Heart right ventricle (tissue), 16 donors: Measurements from ENCODE around the gene LTBP1. TPM values are rescaled to one million over a fixed set of nuclear protein-coding genes. Genes with fewer than 3 reads are reported as not detected.

Experiments used
- ATAC-seq, 8 donors: fragments of 200-7000 bp; cut with Tn5 transposase; one replicate each; pipeline ENCODE4 v1.9.1; 2020; ENCODE audit warnings: mild to moderate bottlenecking in 8 of 8, moderate library complexity in 8 of 8, moderate number of reproducible peaks in 1 of 8
- DNase-seq, 2 donors: peaks; one replicate each; pipeline ENCODE4 v3.0.0-alpha.2; 2020
- H3K27ac ChIP-seq, 10 donors: fragments of 200-600 bp; sonication (generic) in 2 of 10; one replicate each; pipeline versions ENCODE4 v1.5.0 to v1.8.0; 2020 to 2022; ENCODE audit warnings: mild to moderate bottlenecking in 3 of 10
- H3K27me3 ChIP-seq, 7 donors: fragments of 200-600 bp; one replicate each; pipeline ENCODE4 v1.8.0; 2021 to 2022; ENCODE audit warnings: mild to moderate bottlenecking in 2 of 7
- H3K36me3 ChIP-seq, 9 donors: fragments of 200-600 bp; sonication (generic) in 1 of 9; one replicate each; pipeline versions ENCODE4 v1.5.0 to v1.8.0; 2020 to 2022; ENCODE audit warnings: mild to moderate bottlenecking in 2 of 9
- H3K4me1 ChIP-seq, 9 donors: fragments of 200-600 bp; sonication (generic) in 1 of 9; one replicate each; pipeline versions ENCODE4 v1.5.0 to v1.8.0; 2020 to 2022; ENCODE audit warnings: mild to moderate bottlenecking in 4 of 9
- H3K4me3 ChIP-seq, 10 donors: fragments of 200-600 bp; sonication (generic) in 2 of 10; one replicate each; pipeline versions ENCODE4 v1.5.0 to v1.8.0; 2020 to 2022; ENCODE audit warnings: mild to moderate bottlenecking in 7 of 10, moderate library complexity in 2 of 10
- H3K9me3 ChIP-seq, 11 donors: fragments of 200-600 bp in 10 of 11; sonication (generic) in 2 of 11; one replicate each; pipeline versions ENCODE4 v1.5.0 to v1.8.0; 2013 to 2022; ENCODE audit warnings: mild to moderate bottlenecking in 2 of 11, control low read depth in 1 of 11, moderate library complexity in 1 of 11
- CTCF ChIP-seq, 9 donors: fragments of 200-600 bp; sonication (generic) in 2 of 9; IDR thresholded peaks; one replicate each; pipeline versions ENCODE4 v1.5.0 to v1.8.0; 2021 to 2022; ENCODE audit warnings: antibody characterized with exemption in 9 of 9, mild to moderate bottlenecking in 5 of 9, moderate library complexity in 1 of 9
- WGBS, 2 donors: extraction: QIAGEN DNeasy Blood & Tissue Kit; methylation state at CpG; one replicate each; pipeline ENCODE4 v1.1.7; 2013; ENCODE audit warnings: inconsistent platforms in 1 of 2; 5-methylcytosine and 5-hydroxymethylcytosine counted together
- intact Hi-C, 10 donors: fragments of 100-400 bp; cut with DNase I; formaldehyde crosslinking; loops; one replicate each; pipeline versions ENCODE4 v1.11.1 to v1.14.2; 2022
- polyA plus RNA-seq, 2 donors: library from polyadenylated mRNA; stranded (reverse); fragments of 200-250 nt; gene quantifications; one replicate each; pipeline ENCODE4 v1.2.3, GENCODE V29; 2013
- total RNA-seq, 10 donors: library from RNA; stranded (reverse); fragmentation: NEBNext Ultra II Directional in 3 of 10; extraction: Animal tissue kit (Norgen Biotek cat#: 25700) in 3 of 10; gene quantifications; one replicate each; pipeline versions ENCODE4 v1.2.1 to v1.2.4, GENCODE V29; 2021 to 2023
- donor health status: Arrhythmogenic right ventricular cardiomyopathy.
- donor health status: ischemic (EF 13 %, LVEDD 7.1; RV severe dilation, severe dysfunction).
- donor health status: healthy with polysubstance abuse.
- donor health status: DM: no; HTN: yes; CAD: no.
- donor health status: DM: no; HTN: no; CAD: no.
- donor health status: ischemic (EF 25% LVEDD 6.9; RV normal size, moderate dysfunction).
- donor health status: ischemic (EF 25% LVEDD 5.7; RV mildly dilated, moderate dysfunction).
- donor health status: healthy.
- donor health status: DM: yes; HTN: yes; CAD: no.
- donor health status: Ischemic cardiomyopathy.
- donor health status: ischemic (EF 35%, LVEDD 5.7; RV mildly dilated, moderate dysfunction).
- donor health status: nonischemic (EF 11% LVEDD 7.7; RV severe dilation, severe dysfunction).
- donor health status: DM: yes; HTN: yes; CAD: no.
- donor health status: PGD.
- donor health status: ischemic (EF 29% LVEDD 5.4; RV normal size, mild dysfunction).
- donor health status: nonischemic (EF 23%, LVEDD 6.1; RV moderate dilation, normal function).

The LTBP1 gene
- total and polyA plus RNA-seq, 12 donors = 22.4 to 164 (median 84.3) TPM

- 18 to 23% methylated on average over 6 of the region's 6 CpGs for WGBS, 2 donors
- ATAC-seq = peak in 5 of 8 donors; percentile 15 to 65 (median 32)
- Histone ChIP-seq H3K27ac (peak overlapping the region in 8 of 10 donors; percentile 16 to 73 (median 60)), H3K4me1 (peaks cover 0 to 42% (median 26%) of the 10 kb centered on the region in 9 donors), H3K4me3 (no peak overlapping the region), H3K27me3 (no peaks in the 10 kb centered on the region), H3K36me3 (peaks cover 0 to 17% (median 0%) of the 10 kb centered on the region in 9 donors), H3K9me3 (peaks cover 0 to 9% (median 5%) of the 10 kb centered on the region in 11 donors)
- DNase-seq = no peak
- no peak for TF ChIP-seq CTCF (IDR thresholded peaks at IDR 0.05)
- intact Hi-C loops = loop anchor here in 1 of 10 donors (10.0 kb wide), 2 partner anchors 78 to 468 kb away; partner anchors contain the start of gene LTBP1
Measured at GRCh38 chr2:33022989-33023727, 76.4 kb downstream of the LTBP1 start.

GRCh38 chr2:33023728-33024500, 77.2 kb downstream of the LTBP1 start:
- ATAC-seq (no peak), DNase-seq (no peak)
- Histone ChIP-seq H3K4me3 (no peak overlapping the region), H3K4me1 (peaks cover 0 to 34% (median 26%) of the 10 kb centered on the region in 9 donors), H3K27ac (peak overlapping the region in 8 of 10 donors; percentile 16 to 73 (median 60)), H3K36me3 (peaks cover 0 to 17% (median 0%) of the 10 kb centered on the region in 9 donors), H3K27me3 (no peaks in the 10 kb centered on the region), H3K9me3 (peaks cover 0 to 9% (median 5%) of the 10 kb centered on the region in 11 donors)
- TF ChIP-seq CTCF (IDR thresholded peaks at IDR 0.05) = no peak
- intact Hi-C loops = loop anchor here in 1 of 10 donors (10.0 kb wide), 2 partner anchors 79 to 469 kb away; partner anchors contain the start of gene LTBP1
- 85 to 93% methylated on average over 2 of the region's 2 CpGs for whole genome bisulfite sequencing, 2 donors

GRCh38 chr2:33024758-33025157, 78.0 kb downstream of the LTBP1 start:
- Histone ChIP-seq H3K27ac (no peak overlapping the region), H3K9me3 (peaks cover 0 to 9% (median 5%) of the 10 kb centered on the region in 11 donors), H3K36me3 (peaks cover 0 to 17% (median 0%) of the 10 kb centered on the region in 9 donors), H3K27me3 (no peaks in the 10 kb centered on the region), H3K4me3 (no peak overlapping the region), H3K4me1 (peaks cover 0 to 33% (median 25%) of the 10 kb centered on the region in 9 donors)
- ATAC-seq (no peak), DNase-seq (no peak)
- intact Hi-C loops = loop anchor here in 2 of 10 donors (5.0 to 10.0 kb wide), 3 partner anchors 80 to 470 kb away; partner anchors contain the start of gene LTBP1 (in 1 of the 2)
- TF ChIP-seq CTCF (IDR thresholded peaks at IDR 0.05) = no peak
- 67 to 84% methylated on average over 2 of the region's 2 CpGs for WGBS, 2 donors

- H3K4me3 ChIP-seq = no peak overlapping the region
- intact Hi-C loops = loop anchor here in 2 of 10 donors (5.0 to 10.0 kb wide), 3 partner anchors 85 to 475 kb away; partner anchors contain the start of gene LTBP1 (in 1 of the 2)
- 74 to 81% methylated on average over 3 of the region's 3 CpGs for WGBS, 2 donors
- ATAC-seq = no peak
- DNase-seq = no peak
- no peaks in the 10 kb centered on the region for H3K27me3 ChIP-seq
- H3K36me3 ChIP-seq = peaks cover 0 to 17% (median 0%) of the 10 kb centered on the region in 9 donors
- no peak for TF ChIP-seq CTCF (IDR thresholded peaks at IDR 0.05)
- H3K9me3 ChIP-seq = peaks cover 0 to 8% (median 5%) of the 10 kb centered on the region in 11 donors
- H3K4me1 ChIP-seq = peaks cover 0 to 17% (median under 1%) of the 10 kb centered on the region in 9 donors
- no peak overlapping the region for H3K27ac ChIP-seq
Measured at GRCh38 chr2:33029459-33029858, 82.7 kb downstream of the LTBP1 start.
